Esophagus (tissue), 2 donors: ENCODE measurements around the gene FCGBP. TPM values are rescaled to one million over a fixed set of nuclear protein-coding genes. Genes with fewer than 3 reads are reported as not detected.

Experiments
- H3K27ac ChIP-seq, 2 donors: one replicate each; pipeline ENCODE4 v1.5.1; 2013; ENCODE audit warnings: low read depth in 2 of 2, mild to moderate bottlenecking in 2 of 2, inconsistent platforms in 1 of 2, low read length in 1 of 2, moderate library complexity in 1 of 2
- H3K27me3 ChIP-seq, 2 donors: one replicate each; pipeline ENCODE4 v1.6.1; 2013; ENCODE audit warnings: low read length in 2 of 2, control low read depth in 1 of 2, mild to moderate bottlenecking in 1 of 2; ENCODE audit not compliant: insufficient read depth in 2 of 2, control insufficient read depth in 1 of 2
- H3K36me3 ChIP-seq, 2 donors: one replicate each; pipeline ENCODE4 v1.6.1; 2013; ENCODE audit warnings: low read length in 1 of 2; ENCODE audit not compliant: control insufficient read depth in 2 of 2, insufficient read depth in 2 of 2
- H3K4me1 ChIP-seq, 2 donors: one replicate each; pipeline ENCODE4 v1.6.1; 2013; ENCODE audit warnings: low read length in 1 of 2; ENCODE audit not compliant: control insufficient read depth in 2 of 2, insufficient read depth in 2 of 2
- H3K4me3 ChIP-seq, 2 donors: one replicate each; pipeline ENCODE4 v1.5.1; 2013; ENCODE audit warnings: low read length in 2 of 2, mild to moderate bottlenecking in 2 of 2, low read depth in 1 of 2, moderate library complexity in 1 of 2
- H3K9me3 ChIP-seq, 2 donors: one replicate each; pipeline ENCODE4 v1.6.1; 2013; ENCODE audit warnings: mild to moderate bottlenecking in 2 of 2, low read depth in 1 of 2, low read length in 1 of 2, moderate library complexity in 1 of 2; ENCODE audit not compliant: control insufficient read depth in 2 of 2, insufficient read depth in 1 of 2
- WGBS, 2 donors: extraction: QIAGEN DNeasy Blood & Tissue Kit; methylation state at CpG; one replicate each; pipeline ENCODE4 v1.1.7; 2013; 5-methylcytosine and 5-hydroxymethylcytosine counted together
- polyA plus RNA-seq, 2 donors: library from polyadenylated mRNA; stranded (reverse); fragments of 200-250 nt; gene quantifications; one replicate each; pipeline ENCODE4 v1.2.3, GENCODE V29; 2013
- donor health status: healthy with polysubstance abuse.
- donor health status: Bipolar disorder and iron deficiency.

FCGBP gene
- polyA plus RNA-seq, 2 donors, result 2.3 to 3.0 TPM

GRCh38 chr19:39937787-39938186 is 3.4 kb upstream of the FCGBP start:
- Histone ChIP-seq H3K9me3 (no peaks in the 10 kb centered on the region), H3K4me3 (no peak overlapping the region), H3K27ac (no peak overlapping the region), H3K4me1 (peaks cover 0 to 5% of the 10 kb centered on the region in 2 donors), H3K27me3 (no peaks in the 10 kb centered on the region), H3K36me3 (no peaks in the 10 kb centered on the region)
- WGBS, 2 donors, result 55 to 67% methylated on average over 2 of the region's 2 CpGs

- peaks cover 0 to 5% of the 10 kb centered on the region in 2 donors for H3K4me1 ChIP-seq
- H3K27me3 ChIP-seq, result no peaks in the 10 kb centered on the region
- no peaks in the 10 kb centered on the region for H3K36me3 ChIP-seq
- 70 to 80% methylated on average over 5 of the region's 5 CpGs for WGBS, 2 donors
- no peak overlapping the region for H3K4me3 ChIP-seq
- no peaks in the 10 kb centered on the region for H3K9me3 ChIP-seq
- no peak overlapping the region for H3K27ac ChIP-seq
Measured at GRCh38 chr19:39937094-39937720, 2.8 kb upstream of the FCGBP start.

GRCh38 chr19:39936622-39937021 is 2.2 kb upstream of the FCGBP start:
- no peaks in the 10 kb centered on the region for H3K36me3 ChIP-seq
- no peaks in the 10 kb centered on the region for H3K27me3 ChIP-seq
- WGBS, 2 donors, result 89 to 90% methylated on average over 6 of the region's 6 CpGs
- H3K9me3 ChIP-seq, result no peaks in the 10 kb centered on the region
- H3K27ac ChIP-seq, result no peak overlapping the region
- no peak overlapping the region for H3K4me3 ChIP-seq
- peaks cover 0 to 5% of the 10 kb centered on the region in 2 donors for H3K4me1 ChIP-seq

GRCh38 chr19:39936020-39936419 is 1.6 kb upstream of the FCGBP start:
- Histone ChIP-seq H3K27me3 (no peaks in the 10 kb centered on the region), H3K4me3 (no peak overlapping the region), H3K9me3 (no peaks in the 10 kb centered on the region), H3K36me3 (no peaks in the 10 kb centered on the region), H3K4me1 (peaks cover 0 to 5% of the 10 kb centered on the region in 2 donors), H3K27ac (no peak overlapping the region)
- 26 to 38% methylated on average over 3 of the region's 3 CpGs for WGBS, 2 donors

GRCh38 chr19:39935364-39935661 is 879 bp upstream of the FCGBP start:
- WGBS, 2 donors, result 90 to 92% methylated on average over 5 of the region's 5 CpGs
- Histone ChIP-seq H3K27ac (no peak overlapping the region), H3K27me3 (no peaks in the 10 kb centered on the region), H3K9me3 (no peaks in the 10 kb centered on the region), H3K4me1 (peaks cover 0 to 5% of the 10 kb centered on the region in 2 donors), H3K4me3 (no peak overlapping the region), H3K36me3 (no peaks in the 10 kb centered on the region)

GRCh38 chr19:39929750-39930149 is 4.7 kb downstream of the FCGBP start:
- Histone ChIP-seq H3K36me3 (no peaks in the 10 kb centered on the region), H3K9me3 (no peaks in the 10 kb centered on the region), H3K4me3 (no peak overlapping the region), H3K27ac (no peak overlapping the region), H3K27me3 (no peaks in the 10 kb centered on the region), H3K4me1 (peaks cover 0 to 4% of the 10 kb centered on the region in 2 donors)
- 92% methylated on average over 3 of the region's 3 CpGs for WGBS, 2 donors

GRCh38 chr19:39928357-39928725 is 6.1 kb downstream of the FCGBP start:
- Histone ChIP-seq H3K27ac (no peak overlapping the region), H3K27me3 (no peaks in the 10 kb centered on the region), H3K4me1 (peaks cover 0 to 2% of the 10 kb centered on the region in 2 donors), H3K36me3 (no peaks in the 10 kb centered on the region), H3K9me3 (peaks cover 0 to 3% of the 10 kb centered on the region in 2 donors), H3K4me3 (no peak overlapping the region)
- WGBS, 2 donors, result 83 to 94% methylated on average over 3 of the region's 3 CpGs

- Histone ChIP-seq H3K4me1 (peaks cover 0 to 2% of the 10 kb centered on the region in 2 donors), H3K27me3 (no peaks in the 10 kb centered on the region), H3K36me3 (no peaks in the 10 kb centered on the region), H3K27ac (no peak overlapping the region), H3K9me3 (peaks cover 0 to 3% of the 10 kb centered on the region in 2 donors), H3K4me3 (no peak overlapping the region)
- WGBS, 2 donors, result 91 to 92% methylated on average over 23 of the region's 23 CpGs
Measured at GRCh38 chr19:39927524-39928356, 6.7 kb downstream of the FCGBP start.

- Histone ChIP-seq H3K9me3 (peaks cover 0 to 3% of the 10 kb centered on the region in 2 donors), H3K4me3 (no peak overlapping the region), H3K27ac (no peak overlapping the region), H3K27me3 (no peaks in the 10 kb centered on the region), H3K4me1 (peaks cover 0 to 2% of the 10 kb centered on the region in 2 donors), H3K36me3 (no peaks in the 10 kb centered on the region)
- WGBS, 2 donors, result 93% methylated on average over 11 of the region's 11 CpGs
Measured at GRCh38 chr19:39927076-39927475, 7.4 kb downstream of the FCGBP start.
